ENCODE results near the gene PNMA8A. TPM values are rescaled to one million over a fixed set of nuclear protein-coding genes. Genes with fewer than 3 reads are reported as not detected.

Gene PNMA8A
- total and polyA plus RNA-seq, 2 experiments from 2014 or later = 17.8 to 21.7 TPM

GRCh38 chr19:46515879-46516350 is 44.6 kb upstream of the PNMA8A start:
- no peaks in the 10 kb centered on the region for H3K27me3 ChIP-seq (ENCODE audit: insufficient read depth)
- H4K20me1 ChIP-seq (replicated peaks; ENCODE audit: insufficient read depth) = no peaks in the 10 kb centered on the region
- DNase-seq (ENCODE audit: low spot score) = peak; percentile 80
- H2AFZ ChIP-seq = peak overlapping the region; percentile 66; the same call in 1 of the 2 replicates
- H3K36me3 Mint-ChIP-seq (ENCODE audit: low read depth) = no peaks in the 10 kb centered on the region; the same call in 2 of the 3 replicates
- H3K4me1 ChIP-seq (ENCODE audit: insufficient read depth) = 0 out of 2 replicates have a peak, but pooled peaks cover 9% of the 10 kb centered on the region
- H3F3A ChIP-seq (replicated peaks; ENCODE audit: low read depth) = 0 out of 2 replicates have a peak, but pooled peaks cover 3% of the 10 kb centered on the region
- peaks cover 17% of the 10 kb centered on the region for H3K27me3 Mint-ChIP-seq (ENCODE audit: insufficient read depth, low read depth, poor library complexity)
- TF ChIP-seq, protein P1, sequence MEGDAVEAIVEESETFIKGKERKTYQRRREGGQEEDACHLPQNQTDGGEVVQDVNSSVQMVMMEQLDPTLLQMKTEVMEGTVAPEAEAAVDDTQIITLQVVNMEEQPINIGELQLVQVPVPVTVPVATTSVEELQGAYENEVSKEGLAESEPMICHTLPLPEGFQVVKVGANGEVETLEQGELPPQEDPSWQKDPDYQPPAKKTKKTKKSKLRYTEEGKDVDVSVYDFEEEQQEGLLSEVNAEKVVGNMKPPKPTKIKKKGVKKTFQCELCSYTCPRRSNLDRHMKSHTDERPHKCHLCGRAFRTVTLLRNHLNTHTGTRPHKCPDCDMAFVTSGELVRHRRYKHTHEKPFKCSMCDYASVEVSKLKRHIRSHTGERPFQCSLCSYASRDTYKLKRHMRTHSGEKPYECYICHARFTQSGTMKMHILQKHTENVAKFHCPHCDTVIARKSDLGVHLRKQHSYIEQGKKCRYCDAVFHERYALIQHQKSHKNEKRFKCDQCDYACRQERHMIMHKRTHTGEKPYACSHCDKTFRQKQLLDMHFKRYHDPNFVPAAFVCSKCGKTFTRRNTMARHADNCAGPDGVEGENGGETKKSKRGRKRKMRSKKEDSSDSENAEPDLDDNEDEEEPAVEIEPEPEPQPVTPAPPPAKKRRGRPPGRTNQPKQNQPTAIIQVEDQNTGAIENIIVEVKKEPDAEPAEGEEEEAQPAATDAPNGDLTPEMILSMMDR (conservative IDR thresholded peaks at IDR 0.05; ENCODE audit: low read depth in 2 of 2) = peak; percentile 68 to 92
- TF ChIP-seq REST (IDR thresholded peaks at IDR 0.05; ENCODE audit: unreplicated experiment) = no peak
- TF ChIP-seq JUNB (IDR thresholded peaks at IDR 0.05; ENCODE audit: unreplicated experiment) = no peak
- TF ChIP-seq NANOG (IDR thresholded peaks at IDR 0.05; ENCODE audit: borderline replicate concordance) = no peak
- TF ChIP-seq, protein P2, sequence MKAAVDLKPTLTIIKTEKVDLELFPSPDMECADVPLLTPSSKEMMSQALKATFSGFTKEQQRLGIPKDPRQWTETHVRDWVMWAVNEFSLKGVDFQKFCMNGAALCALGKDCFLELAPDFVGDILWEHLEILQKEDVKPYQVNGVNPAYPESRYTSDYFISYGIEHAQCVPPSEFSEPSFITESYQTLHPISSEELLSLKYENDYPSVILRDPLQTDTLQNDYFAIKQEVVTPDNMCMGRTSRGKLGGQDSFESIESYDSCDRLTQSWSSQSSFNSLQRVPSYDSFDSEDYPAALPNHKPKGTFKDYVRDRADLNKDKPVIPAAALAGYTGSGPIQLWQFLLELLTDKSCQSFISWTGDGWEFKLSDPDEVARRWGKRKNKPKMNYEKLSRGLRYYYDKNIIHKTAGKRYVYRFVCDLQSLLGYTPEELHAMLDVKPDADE (IDR thresholded peaks at IDR 0.05) = no peak
- no peak for TF ChIP-seq CREB1 (CRISPR knock-in tag; IDR thresholded peaks at IDR 0.05; ENCODE audit: low read depth)
- no peak for TF ChIP-seq STAT1 (IDR thresholded peaks at IDR 0.05; ENCODE audit: unreplicated experiment)
- no peak for TF ChIP-seq ZNF462 (CRISPR knock-in tag; IDR thresholded peaks at IDR 0.05)
- no peak overlapping the region for H3K27ac ChIP-seq (ENCODE audit: low read depth)
- peak; percentile 61 for ATAC-seq
- H3K4me3 Mint-ChIP-seq = no peak overlapping the region
- H3K36me3 ChIP-seq (ENCODE audit: insufficient read depth) = no peaks in the 10 kb centered on the region
- H3K9me2 ChIP-seq (ENCODE audit: insufficient read depth) = no peaks in the 10 kb centered on the region
- H3K4me2 ChIP-seq = no peak overlapping the region
- H3K9me3 Mint-ChIP-seq = no peaks in the 10 kb centered on the region
- no peak overlapping the region for H3K27ac Mint-ChIP-seq
- H3K4me1 Mint-ChIP-seq = peaks cover 9% of the 10 kb centered on the region; the same call in 2 of the 3 replicates
- no peak overlapping the region for H3K4me3 ChIP-seq
- no peaks in the 10 kb centered on the region for H3K79me2 ChIP-seq (replicated peaks; ENCODE audit: insufficient read depth)
